ENCODE measurements around the gene ZBTB45. TPM values are rescaled to one million over a fixed set of nuclear protein-coding genes. Genes with fewer than 3 reads are reported as not detected.

The ZBTB45 gene
- total RNA-seq, 1 donor, result 9.9 TPM

DNA sequence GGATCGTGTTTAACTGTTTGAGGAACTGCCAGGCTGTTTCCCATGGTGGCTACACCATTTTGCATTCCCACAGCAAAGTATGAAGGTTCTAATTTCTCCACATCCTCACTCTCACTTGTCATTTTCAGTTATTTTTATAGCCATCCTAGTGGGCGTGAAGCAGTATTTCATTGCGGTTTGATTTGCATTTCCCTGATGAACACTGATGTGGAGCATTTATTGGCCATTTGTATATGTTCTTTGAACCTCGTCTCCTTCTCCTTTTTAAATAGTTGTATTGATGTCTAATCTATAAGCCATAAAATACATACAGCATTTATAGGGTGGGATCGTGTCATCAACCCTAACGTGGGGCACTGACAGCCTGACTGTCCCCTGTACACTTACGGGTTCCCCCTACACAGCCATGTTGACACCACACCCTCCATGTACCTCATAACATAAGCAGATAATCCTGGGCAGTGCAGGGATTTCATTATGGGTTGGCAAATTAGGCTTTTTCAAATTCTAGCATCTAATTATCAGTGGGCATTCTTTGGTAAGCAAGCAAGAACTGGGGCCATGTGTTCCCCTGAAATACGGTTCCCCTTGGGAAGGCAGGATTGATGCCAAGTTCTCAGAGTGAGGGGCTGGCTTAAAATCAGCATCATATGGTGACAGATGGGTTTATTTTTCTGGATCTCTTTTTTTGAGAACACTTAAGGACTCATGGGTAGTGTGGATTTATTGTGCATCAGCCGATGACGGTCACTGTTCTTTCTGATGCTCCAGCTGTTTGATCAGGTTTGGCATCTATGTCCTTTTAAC is 11.6 kb upstream of the ZBTB45 start:
- DNase-seq (ENCODE audit: low read depth), result no peak
- TF ChIP-seq CTCF (IDR thresholded peaks at IDR 0.05; ENCODE audit: insufficient read depth, low read length), result no peak
- no peak overlapping the region for H3K4me3 ChIP-seq (ENCODE audit: low read depth, low read length)

DNA sequence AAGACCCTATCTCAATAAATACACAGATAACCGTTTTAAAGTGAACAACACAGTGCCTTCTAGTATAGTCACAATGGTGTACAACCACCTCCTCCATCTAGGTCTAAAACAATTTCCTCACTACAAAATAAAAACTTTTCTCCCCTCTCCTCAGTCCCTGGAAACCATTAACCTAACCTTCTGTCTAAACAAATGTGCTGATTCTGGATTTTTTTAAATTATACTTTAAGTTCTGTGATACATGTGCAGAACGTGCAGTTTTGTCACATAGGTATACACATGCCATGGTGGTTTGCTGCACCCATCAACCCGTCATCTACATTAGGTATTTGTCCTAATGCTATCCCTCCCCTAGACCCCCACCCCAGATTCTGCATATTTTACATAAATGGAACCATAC is 9.8 kb upstream of the ZBTB45 start:
- no peak for DNase-seq (ENCODE audit: low read depth)
- H3K4me3 ChIP-seq (ENCODE audit: low read depth, low read length), result no peak overlapping the region
- TF ChIP-seq CTCF (IDR thresholded peaks at IDR 0.05; ENCODE audit: insufficient read depth, low read length), result no peak

DNA sequence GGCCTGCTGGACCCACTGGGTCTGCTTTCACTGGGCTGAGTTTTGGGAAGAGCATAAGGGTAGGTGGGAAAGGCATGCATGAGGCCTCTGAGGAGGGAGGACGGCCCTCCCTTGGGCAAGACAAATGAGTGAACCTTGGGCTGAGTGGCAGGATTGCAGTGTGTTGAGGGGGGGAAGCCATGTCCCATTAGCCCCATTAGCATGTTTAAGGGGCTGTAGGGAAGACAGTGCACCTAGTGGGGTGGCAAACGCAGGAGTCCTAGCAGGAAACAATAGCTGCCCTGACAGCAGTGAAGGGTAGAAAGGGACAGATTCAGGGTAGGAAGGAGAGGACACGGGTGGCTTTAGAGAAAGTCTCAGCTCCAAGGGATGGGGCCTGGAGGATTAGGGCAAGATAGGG is 3.1 kb upstream of the ZBTB45 start:
- DNase-seq (ENCODE audit: low read depth), result no peak
- no peak overlapping the region for H3K4me3 ChIP-seq (ENCODE audit: low read depth, low read length)
- TF ChIP-seq CTCF (IDR thresholded peaks at IDR 0.05; ENCODE audit: insufficient read depth, low read length), result no peak

GRCh38 chr19:58521651-58522050 is 2.0 kb upstream of the ZBTB45 start:
- no peak overlapping the region for H3K4me3 ChIP-seq (ENCODE audit: low read depth, low read length)
- no peak for DNase-seq (ENCODE audit: low read depth)
- TF ChIP-seq CTCF (IDR thresholded peaks at IDR 0.05; ENCODE audit: insufficient read depth, low read length), result no peak

DNA sequence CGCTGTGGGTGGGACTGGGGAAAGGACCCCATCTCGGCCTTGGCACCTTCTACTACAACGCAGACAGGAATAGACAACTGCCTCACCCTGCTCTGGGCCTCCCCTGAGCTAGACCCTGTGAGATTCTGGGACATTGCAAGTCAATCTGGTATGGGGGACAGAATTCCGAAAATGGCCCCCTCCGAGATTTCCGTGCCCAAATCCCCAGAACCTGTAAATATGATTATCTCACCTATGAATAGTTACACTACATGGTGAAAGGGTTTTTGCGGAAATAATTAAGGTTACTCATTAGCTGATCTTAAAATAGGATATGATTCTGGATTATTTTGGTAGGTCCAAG is 618 bp upstream of the ZBTB45 start:
- DNase-seq (ENCODE audit: low read depth), result no peak
- no peak for TF ChIP-seq CTCF (IDR thresholded peaks at IDR 0.05; ENCODE audit: insufficient read depth, low read length)
- H3K4me3 ChIP-seq (ENCODE audit: low read depth, low read length), result peak overlapping the region; percentile 91

DNA sequence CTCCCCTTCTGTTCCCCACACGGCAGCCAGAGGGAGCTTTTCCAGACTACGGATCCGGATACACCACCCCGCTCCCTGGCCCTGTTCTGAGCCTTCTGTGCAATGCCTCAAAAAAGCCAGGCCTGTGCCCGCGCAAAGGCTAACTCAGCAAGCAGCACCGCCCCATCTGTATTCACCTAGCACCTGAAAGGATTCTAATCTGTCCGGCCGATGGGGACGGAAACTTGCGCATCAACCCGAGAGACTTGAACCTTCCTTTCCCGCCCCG is 589 bp downstream of the ZBTB45 start:
- TF ChIP-seq CTCF (IDR thresholded peaks at IDR 0.05; ENCODE audit: insufficient read depth, low read length), result peak; percentile 82
- DNase-seq (ENCODE audit: low read depth), result peak; percentile 73
- H3K4me3 ChIP-seq (ENCODE audit: low read depth, low read length), result peak overlapping the region; percentile 91

Measured in fibroblast of the aortic adventitia (primary cell).